Measurements from ENCODE around the gene GSN. TPM values are rescaled to one million over a fixed set of nuclear protein-coding genes. Genes with fewer than 3 reads are reported as not detected.

Gene GSN
- total RNA-seq, 1 experiment from 2014 or later, result 100 TPM

DNA sequence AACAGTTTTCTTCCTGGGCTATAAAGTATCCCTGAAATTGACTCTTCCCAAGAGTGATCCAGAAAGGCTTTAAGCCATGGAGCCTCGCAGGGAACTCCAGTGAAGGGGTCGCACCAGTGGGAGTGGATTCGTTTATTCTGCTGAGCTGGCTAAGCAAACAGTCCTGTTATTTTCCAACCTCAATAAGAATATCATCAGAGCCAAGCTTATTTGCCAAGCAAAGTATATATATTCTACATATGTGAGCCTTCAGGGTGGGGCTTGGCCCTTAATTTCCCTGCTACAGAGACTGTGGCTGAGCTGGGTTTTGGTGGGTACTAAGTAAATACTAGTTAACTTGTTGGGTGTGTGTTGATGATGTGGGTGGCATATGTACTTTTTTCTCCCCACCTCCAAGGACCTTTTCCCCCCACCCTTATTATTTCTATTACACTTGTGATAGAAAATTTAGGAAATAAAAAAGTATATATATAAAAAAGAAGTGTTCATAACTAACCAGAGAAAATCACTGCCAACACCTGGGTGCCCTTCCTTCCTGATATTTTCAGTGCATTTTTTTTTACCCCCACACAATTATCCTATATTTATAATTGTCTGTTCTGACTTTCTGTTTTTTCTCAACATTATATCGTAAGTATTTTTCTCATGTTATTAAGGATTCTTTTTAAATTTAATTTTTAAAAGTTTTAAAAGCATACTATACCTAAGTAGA is 5.3 kb downstream of the GSN start:
- BruUV-seq (replicated peaks), result no TSS peak
- H3K27me3 ChIP-seq (replicated peaks; ENCODE audit: control insufficient read depth, insufficient read depth, low read length), result no peaks in the 10 kb centered on the region
- no peaks in the 10 kb centered on the region for H3K36me3 ChIP-seq (ENCODE audit: control insufficient read depth, insufficient read depth, low read length)
- no peak for DNase-seq
- no peak overlapping the region for H3K27ac Mint-ChIP-seq (ENCODE audit: unreplicated experiment)
- H3K4me3 Mint-ChIP-seq (ENCODE audit: unreplicated experiment), result no peak overlapping the region
- H3K27me3 Mint-ChIP-seq (ENCODE audit: insufficient read depth, unreplicated experiment), result no peaks in the 10 kb centered on the region
- intact Hi-C loops (cut with micrococcal nuclease; ENCODE audit: unreplicated experiment), result no loop called here
- CTCF ChIA-PET, result no interaction called here
- peaks cover 20% of the 10 kb centered on the region for H3K4me1 Mint-ChIP-seq (ENCODE audit: low read depth, unreplicated experiment)
- H3K9me3 ChIP-seq, result no peaks in the 10 kb centered on the region
- TF ChIP-seq, protein P1, sequence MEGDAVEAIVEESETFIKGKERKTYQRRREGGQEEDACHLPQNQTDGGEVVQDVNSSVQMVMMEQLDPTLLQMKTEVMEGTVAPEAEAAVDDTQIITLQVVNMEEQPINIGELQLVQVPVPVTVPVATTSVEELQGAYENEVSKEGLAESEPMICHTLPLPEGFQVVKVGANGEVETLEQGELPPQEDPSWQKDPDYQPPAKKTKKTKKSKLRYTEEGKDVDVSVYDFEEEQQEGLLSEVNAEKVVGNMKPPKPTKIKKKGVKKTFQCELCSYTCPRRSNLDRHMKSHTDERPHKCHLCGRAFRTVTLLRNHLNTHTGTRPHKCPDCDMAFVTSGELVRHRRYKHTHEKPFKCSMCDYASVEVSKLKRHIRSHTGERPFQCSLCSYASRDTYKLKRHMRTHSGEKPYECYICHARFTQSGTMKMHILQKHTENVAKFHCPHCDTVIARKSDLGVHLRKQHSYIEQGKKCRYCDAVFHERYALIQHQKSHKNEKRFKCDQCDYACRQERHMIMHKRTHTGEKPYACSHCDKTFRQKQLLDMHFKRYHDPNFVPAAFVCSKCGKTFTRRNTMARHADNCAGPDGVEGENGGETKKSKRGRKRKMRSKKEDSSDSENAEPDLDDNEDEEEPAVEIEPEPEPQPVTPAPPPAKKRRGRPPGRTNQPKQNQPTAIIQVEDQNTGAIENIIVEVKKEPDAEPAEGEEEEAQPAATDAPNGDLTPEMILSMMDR (IDR thresholded peaks at IDR 0.05; ENCODE audit: insufficient read depth in 1 of 2, low read depth in 1 of 2, low read length in 1 of 2, severe bottlenecking in 1 of 2, unreplicated experiment in 1 of 2), result no peak
- H3K4me3 ChIP-seq (ENCODE audit: low read depth, low read length), result no peak overlapping the region
- H3K9me3 Mint-ChIP-seq (ENCODE audit: unreplicated experiment), result no peaks in the 10 kb centered on the region
- POLR2A ChIA-PET, result no interaction called here
- peaks cover 23% of the 10 kb centered on the region for H3K4me1 ChIP-seq
- peaks cover 7% of the 10 kb centered on the region for H3K36me3 Mint-ChIP-seq (ENCODE audit: insufficient read depth, unreplicated experiment)

- BruUV-seq (replicated peaks), result no TSS peak
- ChIA-PET CTCF (interaction anchor here (0.6 kb wide), 1 partner anchor 177 kb away, joined by 3 read pairs; no protein-coding TSS in a partner anchor), POLR2A (interaction anchor here (1.0 kb wide), 1 partner anchor 12 kb away, joined by 3 read pairs; no protein-coding TSS in a partner anchor)
- Histone ChIP-seq H3K4me1 (peaks cover 27% of the 10 kb centered on the region), H3K9me3 (no peaks in the 10 kb centered on the region), H3K4me3 (ENCODE audit: low read depth, low read length) (no peak overlapping the region), H3K36me3 (ENCODE audit: control insufficient read depth, insufficient read depth, low read length) (no peaks in the 10 kb centered on the region), H3K27me3 (replicated peaks; ENCODE audit: control insufficient read depth, insufficient read depth, low read length) (no peaks in the 10 kb centered on the region)
- Mint-ChIP-seq H3K4me3 (ENCODE audit: unreplicated experiment) (no peak overlapping the region), H3K27me3 (ENCODE audit: insufficient read depth, unreplicated experiment) (no peaks in the 10 kb centered on the region), H3K27ac (ENCODE audit: unreplicated experiment) (no peak overlapping the region), H3K9me3 (ENCODE audit: unreplicated experiment) (no peaks in the 10 kb centered on the region), H3K4me1 (ENCODE audit: low read depth, unreplicated experiment) (peaks cover 21% of the 10 kb centered on the region), H3K36me3 (ENCODE audit: insufficient read depth, unreplicated experiment) (peaks cover 6% of the 10 kb centered on the region)
- no peak for DNase-seq
- TF ChIP-seq, protein P1 (IDR thresholded peaks at IDR 0.05; ENCODE audit: insufficient read depth in 1 of 2, low read depth in 1 of 2, low read length in 1 of 2, severe bottlenecking in 1 of 2, unreplicated experiment in 1 of 2), result no peak
- intact Hi-C loops (cut with micrococcal nuclease; ENCODE audit: unreplicated experiment), result no loop called here
Measured at GRCh38 chr9:121274851-121275250, 6.9 kb downstream of the GSN start.

DNA sequence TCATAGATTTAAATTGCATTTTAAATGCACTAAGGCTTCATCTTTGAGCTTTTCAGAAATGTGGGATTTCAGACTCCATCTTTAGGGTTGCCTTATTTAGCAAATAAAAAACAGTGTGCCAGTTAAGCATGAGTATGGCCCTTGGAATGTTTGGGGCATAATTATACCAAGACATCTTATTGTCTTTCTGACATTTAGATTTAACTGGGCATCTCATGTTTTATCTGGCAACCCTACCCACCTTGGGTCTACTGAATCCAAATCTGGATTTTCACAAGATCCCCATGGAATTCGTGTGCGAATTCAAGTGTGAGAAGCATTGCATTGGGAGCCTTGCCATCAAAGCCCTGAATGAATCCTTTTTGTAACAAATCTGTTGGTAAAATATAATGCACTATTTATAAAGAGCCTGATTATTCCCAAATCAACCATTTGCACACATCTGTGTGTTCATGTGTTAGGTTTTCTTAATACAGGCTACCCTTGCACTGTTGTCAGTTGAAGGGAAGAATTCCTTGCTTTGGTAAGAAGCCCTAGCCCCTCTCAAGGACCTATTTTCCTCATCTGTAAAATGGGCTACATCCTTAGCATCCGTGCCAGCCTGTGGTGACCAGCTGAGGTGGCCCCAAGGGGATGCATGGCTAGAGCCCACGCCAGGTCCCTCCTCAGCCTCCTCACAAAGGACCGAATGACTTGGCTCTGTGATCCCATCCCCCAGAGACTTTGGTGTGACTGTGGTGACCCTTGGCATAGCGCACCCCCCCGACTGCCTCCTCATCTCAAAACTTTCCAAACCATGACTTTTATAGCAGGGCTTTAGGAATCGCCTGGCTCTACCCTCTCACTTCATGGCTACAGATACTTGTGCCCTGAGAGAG is 8.1 kb downstream of the GSN start:
- H3K9me3 Mint-ChIP-seq (ENCODE audit: unreplicated experiment), result no peaks in the 10 kb centered on the region
- CTCF ChIA-PET, result no interaction called here
- no peak for DNase-seq
- H3K27ac Mint-ChIP-seq (ENCODE audit: unreplicated experiment), result no peak overlapping the region
- no peaks in the 10 kb centered on the region for H3K27me3 ChIP-seq (replicated peaks; ENCODE audit: control insufficient read depth, insufficient read depth, low read length)
- H3K4me1 Mint-ChIP-seq (ENCODE audit: low read depth, unreplicated experiment), result peaks cover 21% of the 10 kb centered on the region
- POLR2A ChIA-PET, result no interaction called here
- peaks cover 17% of the 10 kb centered on the region for H3K4me1 ChIP-seq
- H3K4me3 ChIP-seq (ENCODE audit: low read depth, low read length), result no peak overlapping the region
- peaks cover 6% of the 10 kb centered on the region for H3K36me3 Mint-ChIP-seq (ENCODE audit: insufficient read depth, unreplicated experiment)
- H3K27me3 Mint-ChIP-seq (ENCODE audit: insufficient read depth, unreplicated experiment), result no peaks in the 10 kb centered on the region
- intact Hi-C loops (cut with micrococcal nuclease; ENCODE audit: unreplicated experiment), result no loop called here
- no peak overlapping the region for H3K4me3 Mint-ChIP-seq (ENCODE audit: unreplicated experiment)
- TF ChIP-seq, protein P1 (IDR thresholded peaks at IDR 0.05; ENCODE audit: insufficient read depth in 1 of 2, low read depth in 1 of 2, low read length in 1 of 2, severe bottlenecking in 1 of 2, unreplicated experiment in 1 of 2), result no peak
- no TSS peak for BruUV-seq (replicated peaks)
- no peaks in the 10 kb centered on the region for H3K36me3 ChIP-seq (ENCODE audit: control insufficient read depth, insufficient read depth, low read length)
- no peaks in the 10 kb centered on the region for H3K9me3 ChIP-seq
